Parathyroid adenoma (tissue), 2 donors: Measurements from ENCODE around the gene FANK1.

Source experiments
- H2AFZ ChIP-seq: fragments of 300-600 bp; sonication (generic); one replicate; pipeline ENCODE4 v1.7.0; 2017; ENCODE audit warnings: antibody characterized with exemption, mild to moderate bottlenecking
- H3K27ac ChIP-seq: fragments of 300-600 bp; sonication (generic); one replicate; pipeline ENCODE4 v1.7.0; 2017
- H3K27me3 ChIP-seq: fragments of 300-600 bp; sonication (generic); one replicate; pipeline ENCODE4 v1.7.0; 2017; ENCODE audit warnings: low read length; ENCODE audit not compliant: control insufficient read depth, insufficient read depth
- H3K36me3 ChIP-seq: fragments of 300-600 bp; sonication (generic); one replicate; pipeline ENCODE4 v1.7.0; 2017; ENCODE audit warnings: low read length; ENCODE audit not compliant: control insufficient read depth, insufficient read depth
- H3K4me1 ChIP-seq: fragments of 300-600 bp; sonication (generic); one replicate; pipeline ENCODE4 v1.7.0; 2017; ENCODE audit warnings: control low read depth
- H3K4me2 ChIP-seq: fragments of 300-600 bp; sonication (generic); one replicate; pipeline ENCODE4 v1.7.0; 2017; ENCODE audit warnings: low read length
- H3K4me3 ChIP-seq: fragments of 300-600 bp; sonication (generic); one replicate; pipeline ENCODE4 v1.7.0; 2017; ENCODE audit warnings: low read depth, low read length
- H3K79me2 ChIP-seq: fragments of 300-600 bp; sonication (generic); one replicate; pipeline ENCODE4 v1.7.0; 2017; ENCODE audit warnings: control low read depth
- H3K9ac ChIP-seq: fragments of 300-600 bp; sonication (generic); one replicate; pipeline ENCODE4 v1.7.0; 2017; ENCODE audit warnings: mild to moderate bottlenecking
- H3K9me3 ChIP-seq: fragments of 300-600 bp; sonication (generic); one replicate; pipeline ENCODE4 v1.7.0; 2017; ENCODE audit warnings: low read length; ENCODE audit not compliant: control insufficient read depth
- TF ChIP-seq, protein P1 (sequence below): fragments of 300-600 bp; sonication (generic); IDR thresholded peaks from one replicate; pipeline ENCODE4 v1.7.0; 2017; ENCODE audit warnings: antibody characterized with exemption, mild to moderate bottlenecking
- donor health status: primary hyperparathyroidism.

FANK1 gene

DNA sequence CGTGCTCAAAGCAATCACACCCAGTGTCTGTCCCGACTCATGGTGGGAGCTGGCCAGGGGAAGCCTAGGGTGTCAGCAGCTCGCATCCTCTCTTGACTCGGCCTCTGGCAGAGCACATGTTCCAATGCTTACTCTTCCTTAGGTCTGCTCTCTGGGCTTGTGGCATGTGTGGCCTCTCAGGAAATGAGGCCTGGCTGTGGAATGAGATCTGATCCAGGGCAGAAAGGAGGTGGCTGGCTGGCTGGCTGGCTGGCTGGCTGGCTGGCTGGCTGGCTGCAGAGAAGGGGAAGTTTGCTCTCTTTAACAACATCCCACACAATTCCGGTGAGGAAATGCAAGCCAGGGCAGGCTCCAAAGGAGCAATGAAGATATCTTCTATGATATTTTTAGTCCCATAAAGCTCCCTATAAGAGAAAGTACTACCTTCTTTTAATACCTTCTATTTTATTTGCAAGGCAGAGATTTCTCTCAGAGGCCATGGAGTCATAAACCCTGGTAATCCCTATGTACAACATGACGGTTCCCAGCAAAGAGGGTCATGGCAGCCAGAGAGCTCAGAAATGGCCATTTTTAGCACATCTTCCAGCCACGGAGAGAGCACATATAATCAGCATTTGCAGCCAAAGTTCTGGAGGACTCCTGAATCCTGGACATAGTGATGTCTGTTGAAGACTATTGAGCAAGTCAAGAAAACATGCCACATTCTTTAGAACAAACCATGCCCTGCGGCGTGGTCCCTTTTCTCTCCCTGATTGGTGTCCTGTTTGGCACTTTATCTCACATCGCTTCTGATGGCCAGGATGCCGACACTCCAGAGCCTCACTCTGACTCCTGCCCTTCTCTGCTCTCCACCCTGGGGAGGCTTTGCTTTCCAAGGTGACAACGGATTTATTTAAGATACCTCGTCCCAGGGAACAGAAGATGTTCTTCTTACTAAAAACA lies 153.7 kb downstream of the FANK1 start:
- H3K4me1 ChIP-seq: no peaks in the 10 kb centered on the region
- no peaks in the 10 kb centered on the region for H3K36me3 ChIP-seq
- H3K79me2 ChIP-seq: no peaks in the 10 kb centered on the region
- TF ChIP-seq, protein P1, sequence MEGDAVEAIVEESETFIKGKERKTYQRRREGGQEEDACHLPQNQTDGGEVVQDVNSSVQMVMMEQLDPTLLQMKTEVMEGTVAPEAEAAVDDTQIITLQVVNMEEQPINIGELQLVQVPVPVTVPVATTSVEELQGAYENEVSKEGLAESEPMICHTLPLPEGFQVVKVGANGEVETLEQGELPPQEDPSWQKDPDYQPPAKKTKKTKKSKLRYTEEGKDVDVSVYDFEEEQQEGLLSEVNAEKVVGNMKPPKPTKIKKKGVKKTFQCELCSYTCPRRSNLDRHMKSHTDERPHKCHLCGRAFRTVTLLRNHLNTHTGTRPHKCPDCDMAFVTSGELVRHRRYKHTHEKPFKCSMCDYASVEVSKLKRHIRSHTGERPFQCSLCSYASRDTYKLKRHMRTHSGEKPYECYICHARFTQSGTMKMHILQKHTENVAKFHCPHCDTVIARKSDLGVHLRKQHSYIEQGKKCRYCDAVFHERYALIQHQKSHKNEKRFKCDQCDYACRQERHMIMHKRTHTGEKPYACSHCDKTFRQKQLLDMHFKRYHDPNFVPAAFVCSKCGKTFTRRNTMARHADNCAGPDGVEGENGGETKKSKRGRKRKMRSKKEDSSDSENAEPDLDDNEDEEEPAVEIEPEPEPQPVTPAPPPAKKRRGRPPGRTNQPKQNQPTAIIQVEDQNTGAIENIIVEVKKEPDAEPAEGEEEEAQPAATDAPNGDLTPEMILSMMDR: no peak
- no peak overlapping the region for H3K27ac ChIP-seq
- H3K27me3 ChIP-seq: no peaks in the 10 kb centered on the region
- H2AFZ ChIP-seq: no peak overlapping the region
- no peak overlapping the region for H3K4me3 ChIP-seq
- H3K9ac ChIP-seq: no peak overlapping the region
- no peaks in the 10 kb centered on the region for H3K9me3 ChIP-seq
- no peak overlapping the region for H3K4me2 ChIP-seq

DNA sequence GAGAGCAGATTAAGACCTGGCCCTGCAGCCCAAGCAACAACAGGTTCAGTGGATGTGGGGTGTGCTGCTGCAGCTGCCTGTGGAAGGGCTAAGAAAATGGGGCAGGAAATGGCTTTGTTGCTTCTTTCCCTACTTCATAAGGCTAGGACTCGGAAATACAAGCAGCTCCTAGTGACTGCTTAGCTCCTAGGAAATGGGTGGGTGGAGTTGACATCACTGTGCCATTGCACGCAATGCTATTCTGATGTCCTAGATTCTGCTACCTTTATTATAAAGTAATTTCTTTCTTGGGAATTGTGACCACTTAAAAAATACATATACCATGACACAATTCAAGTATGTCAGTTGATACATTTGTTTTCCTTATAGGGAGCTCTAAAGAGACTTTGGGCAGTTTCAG lies 155.8 kb downstream of the FANK1 start:
- no peak overlapping the region for H3K4me3 ChIP-seq
- TF ChIP-seq, protein P1: no peak

DNA sequence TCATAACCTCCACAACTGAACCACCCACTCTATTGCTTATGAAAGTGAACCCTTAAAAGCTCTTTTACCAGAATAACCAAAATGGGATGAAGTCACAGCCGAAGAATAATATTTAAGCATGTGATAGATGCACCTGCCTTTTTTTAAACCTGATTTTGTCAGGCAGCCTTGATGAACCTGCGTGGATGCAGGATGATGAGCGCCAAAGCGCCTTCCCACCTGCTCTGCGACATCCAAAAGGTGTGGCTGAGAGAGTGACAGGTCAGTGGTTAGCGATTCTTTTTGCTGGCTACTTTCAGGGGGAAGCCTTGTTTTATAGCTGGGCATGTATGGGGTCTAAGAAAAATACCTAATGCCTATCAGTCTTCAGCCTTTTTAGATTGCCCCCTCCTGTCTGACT lies 157.8 kb downstream of the FANK1 start:
- Histone ChIP-seq H3K4me1 (no peaks in the 10 kb centered on the region), H3K9ac (no peak overlapping the region), H2AFZ (no peak overlapping the region), H3K36me3 (no peaks in the 10 kb centered on the region), H3K27me3 (no peaks in the 10 kb centered on the region), H3K9me3 (no peaks in the 10 kb centered on the region), H3K4me2 (no peak overlapping the region), H3K27ac (no peak overlapping the region), H3K4me3 (no peak overlapping the region), H3K79me2 (no peaks in the 10 kb centered on the region)
- TF ChIP-seq, protein P1: no peak

More for the DNA sequence above, 155.8 kb downstream of the FANK1 start:
- no peaks in the 10 kb centered on the region for H3K36me3 ChIP-seq
- no peaks in the 10 kb centered on the region for H3K9me3 ChIP-seq
- no peaks in the 10 kb centered on the region for H3K27me3 ChIP-seq
- no peaks in the 10 kb centered on the region for H3K4me1 ChIP-seq
- no peak overlapping the region for H3K9ac ChIP-seq
- no peak overlapping the region for H3K4me2 ChIP-seq
- H3K79me2 ChIP-seq: no peaks in the 10 kb centered on the region
- H2AFZ ChIP-seq: no peak overlapping the region
- H3K27ac ChIP-seq: no peak overlapping the region

DNA sequence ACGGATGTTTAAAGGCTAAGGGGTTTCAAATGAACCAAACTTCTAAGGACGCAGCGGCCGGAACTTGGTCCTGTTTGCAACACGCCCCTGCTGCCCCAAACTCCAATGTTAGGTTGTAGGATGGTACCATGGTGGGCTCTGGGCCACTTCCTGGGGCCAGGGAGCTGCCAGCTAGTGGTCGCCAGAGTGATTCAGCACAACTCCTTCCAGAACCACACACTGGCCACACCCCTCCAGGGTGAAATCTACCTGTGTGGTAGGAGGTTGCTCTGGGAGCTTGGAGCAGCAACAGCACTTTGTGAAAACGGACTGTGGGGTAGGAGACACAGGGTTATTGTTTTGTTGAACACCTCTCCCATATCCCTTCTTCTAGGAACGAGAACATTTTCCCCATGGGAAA lies 161.1 kb downstream of the FANK1 start:
- H3K79me2 ChIP-seq: no peaks in the 10 kb centered on the region
- H3K4me2 ChIP-seq: no peak overlapping the region
- H3K9me3 ChIP-seq: no peaks in the 10 kb centered on the region
- TF ChIP-seq, protein P1: no peak
- no peaks in the 10 kb centered on the region for H3K4me1 ChIP-seq
- no peak overlapping the region for H2AFZ ChIP-seq
- no peak overlapping the region for H3K27ac ChIP-seq
- H3K27me3 ChIP-seq: no peaks in the 10 kb centered on the region
- no peak overlapping the region for H3K4me3 ChIP-seq
- H3K9ac ChIP-seq: no peak overlapping the region
- H3K36me3 ChIP-seq: no peaks in the 10 kb centered on the region

DNA sequence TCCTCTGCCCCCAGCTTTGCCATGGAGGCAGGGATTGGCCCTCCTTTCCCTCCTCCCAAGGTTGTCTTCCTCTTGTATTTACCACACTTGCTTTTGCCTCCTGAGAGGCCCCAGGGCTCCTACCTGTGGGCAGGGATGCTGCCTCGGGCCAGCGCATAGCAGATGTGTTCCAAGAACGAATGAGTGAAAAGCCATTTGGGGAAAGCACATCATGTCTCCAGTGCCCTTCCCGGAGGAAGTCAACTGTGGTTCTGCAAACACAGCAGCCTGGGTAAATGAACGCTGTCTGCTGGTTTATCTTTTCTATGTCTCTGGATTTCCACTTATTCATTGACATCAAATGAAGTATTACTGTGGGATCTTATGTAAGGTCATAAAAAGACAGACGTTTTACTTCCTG lies 161.7 kb downstream of the FANK1 start:
- no peaks in the 10 kb centered on the region for H3K9me3 ChIP-seq
- TF ChIP-seq, protein P1: no peak

More for the DNA sequence above, 161.7 kb downstream of the FANK1 start:
- Histone ChIP-seq H3K27me3 (no peaks in the 10 kb centered on the region), H3K9ac (no peak overlapping the region), H2AFZ (peak overlapping the region; percentile 30), H3K79me2 (no peaks in the 10 kb centered on the region), H3K4me2 (no peak overlapping the region), H3K36me3 (no peaks in the 10 kb centered on the region), H3K4me3 (no peak overlapping the region), H3K27ac (no peak overlapping the region), H3K4me1 (no peaks in the 10 kb centered on the region)
